ENCODE data around the gene MLH3.

The MLH3 gene

DNA sequence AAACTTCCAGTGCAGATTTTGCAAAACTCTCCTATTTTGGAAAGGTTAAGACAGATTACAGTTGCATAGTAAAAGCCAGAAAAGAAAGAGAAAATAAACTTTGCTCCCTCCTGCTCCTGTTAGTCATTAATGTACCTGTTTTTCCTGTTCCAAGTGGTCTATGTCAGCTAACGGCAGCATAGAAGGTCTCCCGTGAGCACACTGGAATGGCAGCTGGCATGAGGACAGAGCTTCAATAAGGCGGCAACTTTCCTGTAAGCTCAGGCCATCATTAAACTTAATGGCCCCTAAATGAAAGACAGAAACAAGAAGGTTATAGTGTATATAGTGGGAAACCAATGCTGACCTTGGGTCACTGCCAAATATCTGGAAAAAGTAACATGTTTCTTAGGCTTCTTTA, 32.6 kb downstream of the MLH3 start:
- no peak overlapping the region for H3K4me3 ChIP-seq (ENCODE audit: low read length)
- TF ChIP-seq, protein P1, sequence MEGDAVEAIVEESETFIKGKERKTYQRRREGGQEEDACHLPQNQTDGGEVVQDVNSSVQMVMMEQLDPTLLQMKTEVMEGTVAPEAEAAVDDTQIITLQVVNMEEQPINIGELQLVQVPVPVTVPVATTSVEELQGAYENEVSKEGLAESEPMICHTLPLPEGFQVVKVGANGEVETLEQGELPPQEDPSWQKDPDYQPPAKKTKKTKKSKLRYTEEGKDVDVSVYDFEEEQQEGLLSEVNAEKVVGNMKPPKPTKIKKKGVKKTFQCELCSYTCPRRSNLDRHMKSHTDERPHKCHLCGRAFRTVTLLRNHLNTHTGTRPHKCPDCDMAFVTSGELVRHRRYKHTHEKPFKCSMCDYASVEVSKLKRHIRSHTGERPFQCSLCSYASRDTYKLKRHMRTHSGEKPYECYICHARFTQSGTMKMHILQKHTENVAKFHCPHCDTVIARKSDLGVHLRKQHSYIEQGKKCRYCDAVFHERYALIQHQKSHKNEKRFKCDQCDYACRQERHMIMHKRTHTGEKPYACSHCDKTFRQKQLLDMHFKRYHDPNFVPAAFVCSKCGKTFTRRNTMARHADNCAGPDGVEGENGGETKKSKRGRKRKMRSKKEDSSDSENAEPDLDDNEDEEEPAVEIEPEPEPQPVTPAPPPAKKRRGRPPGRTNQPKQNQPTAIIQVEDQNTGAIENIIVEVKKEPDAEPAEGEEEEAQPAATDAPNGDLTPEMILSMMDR (conservative IDR thresholded peaks at IDR 0.05; ENCODE audit: low read depth, low read length): no peak
- DNase-seq (ENCODE audit: low read depth): no peak

DNA sequence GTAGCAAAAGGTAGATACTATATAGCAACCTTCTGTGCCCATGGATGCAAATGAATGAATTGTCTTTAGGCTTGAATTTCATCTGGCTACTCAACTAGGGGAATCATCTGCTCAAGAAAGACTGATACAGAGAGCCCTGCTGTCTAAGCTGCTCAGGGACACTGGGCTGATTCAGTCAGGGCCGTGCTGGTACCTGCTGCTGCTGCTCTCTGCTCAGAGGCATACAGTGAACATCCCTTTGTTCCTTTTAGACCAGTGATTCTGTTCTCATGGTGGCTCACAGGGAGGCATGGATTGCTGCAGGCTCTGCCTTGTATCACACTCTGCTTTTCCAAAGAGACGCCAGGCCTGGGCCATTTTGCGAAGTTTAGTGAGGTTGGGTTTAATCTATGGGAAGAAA, 34.5 kb downstream of the MLH3 start:
- TF ChIP-seq, protein P1 (conservative IDR thresholded peaks at IDR 0.05; ENCODE audit: low read depth, low read length): no peak
- no peak overlapping the region for H3K4me3 ChIP-seq (ENCODE audit: low read length)
- DNase-seq (ENCODE audit: low read depth): no peak

DNA sequence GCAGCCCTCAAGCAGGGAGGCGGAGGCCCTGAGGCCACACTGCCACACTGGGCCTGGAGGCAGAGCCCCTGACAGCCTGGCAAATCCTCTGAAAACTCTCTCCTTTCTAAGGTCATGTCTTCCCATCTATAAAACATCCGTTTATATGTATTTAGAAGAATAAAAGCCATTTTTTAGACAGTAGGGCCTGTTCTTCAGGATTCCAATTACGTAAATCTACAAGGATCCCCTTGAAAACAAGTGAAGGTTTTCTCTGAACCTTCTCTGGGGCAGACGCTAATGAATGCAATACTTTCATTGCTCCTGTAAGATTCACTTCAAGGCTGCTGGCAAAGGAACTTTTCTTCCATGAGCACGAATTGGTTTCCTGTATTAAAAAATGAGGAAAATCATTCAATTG, 35.8 kb downstream of the MLH3 start:
- DNase-seq (ENCODE audit: low read depth): no peak
- H3K4me3 ChIP-seq (ENCODE audit: low read length): no peak overlapping the region
- TF ChIP-seq, protein P1 (conservative IDR thresholded peaks at IDR 0.05; ENCODE audit: low read depth, low read length): no peak

DNA sequence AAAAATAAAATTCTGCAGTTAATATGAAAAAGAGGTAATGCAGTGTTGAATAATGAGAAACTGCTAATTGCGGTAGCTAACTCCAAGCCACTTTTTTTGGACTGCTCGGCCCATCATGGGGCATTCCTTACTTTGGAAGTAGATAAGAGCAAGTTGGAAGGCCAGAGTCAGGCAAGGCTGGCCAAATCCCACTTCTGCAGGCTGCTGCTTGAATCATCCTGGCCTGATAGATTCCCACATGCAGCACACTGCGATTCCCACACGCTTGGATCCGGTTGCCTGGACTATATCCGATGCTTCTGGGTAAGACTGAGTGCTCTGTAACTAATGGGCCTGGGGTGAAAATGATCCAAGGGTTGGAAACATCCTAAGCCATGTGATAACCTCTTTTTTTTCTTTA, 38.0 kb downstream of the MLH3 start:
- no peak overlapping the region for H3K4me3 ChIP-seq (ENCODE audit: low read length)
- no peak for DNase-seq (ENCODE audit: low read depth)
- TF ChIP-seq, protein P1 (conservative IDR thresholded peaks at IDR 0.05; ENCODE audit: low read depth, low read length): no peak

DNA sequence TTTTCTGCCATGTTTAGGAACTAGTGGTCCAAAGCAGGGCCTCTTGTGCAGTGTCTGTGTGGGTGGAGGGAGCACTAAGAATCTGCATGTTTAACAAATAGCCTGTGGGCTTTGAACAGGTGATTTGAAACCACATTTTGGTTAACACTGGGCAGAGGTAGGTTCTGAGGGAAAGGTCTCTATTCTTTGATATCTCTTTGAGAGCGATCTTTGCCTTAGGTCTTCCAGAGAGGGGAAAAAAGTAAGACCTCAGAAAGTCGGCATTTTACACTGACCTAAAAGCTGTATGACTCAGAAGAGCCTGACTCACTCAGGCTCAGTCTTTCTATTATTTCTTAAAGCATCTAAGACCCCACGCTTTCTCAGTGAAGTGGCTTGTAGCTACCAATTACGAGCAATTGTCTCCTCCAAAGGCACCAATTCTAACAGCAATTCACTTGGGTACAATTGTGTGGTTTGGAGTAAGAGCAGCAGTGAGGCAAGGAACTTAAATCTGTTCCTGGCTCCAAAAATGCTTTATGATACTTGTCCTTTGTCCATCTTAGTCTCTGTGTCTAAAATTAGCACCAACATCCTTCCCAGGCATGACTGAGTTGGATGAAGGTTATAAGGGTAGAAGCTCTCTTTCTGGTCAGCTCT, 39.8 kb downstream of the MLH3 start:
- TF ChIP-seq, protein P1 (conservative IDR thresholded peaks at IDR 0.05; ENCODE audit: low read depth, low read length): no peak
- peak; percentile 38 for DNase-seq (ENCODE audit: low read depth)
- H3K4me3 ChIP-seq (ENCODE audit: low read length): no peak overlapping the region

DNA sequence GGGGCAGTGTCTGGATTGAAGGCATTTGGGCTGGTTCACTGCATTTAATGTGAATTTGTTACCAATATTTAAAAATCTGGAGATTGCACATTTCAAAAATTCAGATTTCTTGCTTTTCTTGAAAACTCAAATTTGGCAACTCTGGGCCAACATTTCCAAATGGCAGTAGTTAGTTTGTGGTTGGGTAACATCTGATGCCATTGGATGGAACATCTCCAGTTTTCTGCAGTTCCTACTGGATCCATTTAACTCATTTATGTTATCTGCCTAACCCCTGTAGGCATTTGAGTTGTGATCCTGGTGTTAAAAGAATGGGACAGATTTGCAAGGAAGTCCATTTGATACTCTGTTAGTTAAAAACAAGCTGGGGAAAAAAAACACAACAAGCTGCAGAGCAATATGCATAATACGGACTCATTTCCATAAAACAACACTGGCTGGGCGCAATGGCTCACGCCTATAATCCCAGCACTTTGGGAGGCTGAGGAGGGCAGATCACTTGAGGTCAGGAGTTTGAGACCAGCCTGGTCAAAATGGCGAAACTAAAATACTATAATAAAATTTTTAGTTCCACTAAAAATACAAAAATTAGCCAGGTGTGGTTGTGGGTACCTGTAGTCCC, 40.7 kb downstream of the MLH3 start:
- DNase-seq (ENCODE audit: low read depth): no peak
- no peak overlapping the region for H3K4me3 ChIP-seq (ENCODE audit: low read length)
- TF ChIP-seq, protein P1 (conservative IDR thresholded peaks at IDR 0.05; ENCODE audit: low read depth, low read length): no peak

DNA sequence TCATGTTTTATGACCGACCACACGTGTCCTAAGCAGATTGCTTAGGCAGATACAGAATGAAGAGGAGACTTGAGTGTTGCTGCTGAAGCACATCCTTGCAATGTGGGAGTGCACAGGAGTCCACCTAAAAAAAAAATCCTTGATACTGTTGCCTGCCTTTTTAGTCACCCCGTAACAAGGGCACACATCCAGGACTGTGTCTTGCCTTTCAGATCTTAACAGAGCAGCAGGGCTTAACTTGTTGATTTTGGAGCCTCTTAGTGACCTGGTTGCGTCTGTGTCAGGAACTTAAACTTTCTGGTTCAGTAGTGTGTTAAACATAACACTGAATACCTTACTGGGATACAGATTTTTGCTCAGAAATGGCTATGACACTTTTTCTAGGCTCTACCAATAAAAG, 42.1 kb downstream of the MLH3 start:
- no peak overlapping the region for H3K4me3 ChIP-seq (ENCODE audit: low read length)
- no peak for DNase-seq (ENCODE audit: low read depth)
- TF ChIP-seq, protein P1 (conservative IDR thresholded peaks at IDR 0.05; ENCODE audit: low read depth, low read length): no peak
